ENCODE results near the gene RPP25L.

The RPP25L gene

GRCh38 chr9:34565856-34566255 is 46.0 kb downstream of the RPP25L start:
- DNase-seq, result no peak

GRCh38 chr9:34564617-34565016 is 47.3 kb downstream of the RPP25L start:
- no peak for DNase-seq

GRCh38 chr9:34563262-34563661 is 48.6 kb downstream of the RPP25L start:
- no peak for DNase-seq

- peak; percentile 46 for DNase-seq
Measured at GRCh38 chr9:34562135-34562745, 49.7 kb downstream of the RPP25L start.

GRCh38 chr9:34560599-34561214 is 51.2 kb downstream of the RPP25L start:
- no peak for DNase-seq

Data from activated CD4-positive, alpha-beta T cell treated with anti-CD3 and anti-CD28 coated beads, Interleukin-2, Interleukin-6, amounts not matched to agents 100 ng/mL and 50 ng/mL, durations not matched to agents 16 hours and 8 hours (primary cell).